Heart left ventricle (tissue), 13 donors: ENCODE results near the gene ZYX.

ENCODE experiments used
- CTCF ChIP-seq, 12 donors: fragments of 200-600 bp; sonication (generic) in 4 of 12; IDR thresholded peaks; one replicate each; pipeline versions ENCODE4 v1.5.0 to v1.8.0; 2018 to 2022; ENCODE audit warnings: antibody characterized with exemption in 12 of 12, mild to moderate bottlenecking in 5 of 12
- POLR2A ChIP-seq, 2 donors: fragments of 450-650 bp; IDR thresholded peaks; one replicate each; pipeline ENCODE4 v1.6.1; 2017; ENCODE audit warnings: antibody characterized with exemption in 2 of 2, mild to moderate bottlenecking in 2 of 2, moderate library complexity in 2 of 2
- donor health status: ischemic (EF 13 %, LVEDD 7.1; RV severe dilation, severe dysfunction).
- donor health status: DM: no; HTN: yes; CAD: no.
- donor health status: DM: no; HTN: no; CAD: no.
- donor health status: ischemic (EF 25% LVEDD 6.9; RV normal size, moderate dysfunction).
- donor health status: ischemic (EF 25% LVEDD 5.7; RV mildly dilated, moderate dysfunction).
- donor health status: ischemic (EF 35%, LVEDD 5.7; RV mildly dilated, moderate dysfunction).
- donor health status: nonischemic (EF 11% LVEDD 7.7; RV severe dilation, severe dysfunction).
- donor health status: DM: yes; HTN: yes; CAD: no.
- donor health status: PGD.
- donor health status: ischemic (EF 29% LVEDD 5.4; RV normal size, mild dysfunction).
- donor health status: nonischemic (EF 23%, LVEDD 6.1; RV moderate dilation, normal function).

GRCh38 chr7:143352531-143353002 lies 28.6 kb upstream of the ZYX start:
- no peak for TF ChIP-seq CTCF (IDR thresholded peaks at IDR 0.05)
- no peak for TF ChIP-seq POLR2A (IDR thresholded peaks at IDR 0.05)
